SHP77 treated with DMSO at 0.1 percent for 48 hours (cell line): Measurements from ENCODE around the gene AMZ2.
"Not testable (repeated sequence)": the region's sequence is repeated elsewhere in the genome, so short reads cannot be mapped to it uniquely, and the experiment has no call there.

ENCODE experiments used
- DNase-seq: peaks from one replicate; lab custom pipeline; 2025; lab: John Stamatoyannopoulos, UW

AMZ2 gene

DNA sequence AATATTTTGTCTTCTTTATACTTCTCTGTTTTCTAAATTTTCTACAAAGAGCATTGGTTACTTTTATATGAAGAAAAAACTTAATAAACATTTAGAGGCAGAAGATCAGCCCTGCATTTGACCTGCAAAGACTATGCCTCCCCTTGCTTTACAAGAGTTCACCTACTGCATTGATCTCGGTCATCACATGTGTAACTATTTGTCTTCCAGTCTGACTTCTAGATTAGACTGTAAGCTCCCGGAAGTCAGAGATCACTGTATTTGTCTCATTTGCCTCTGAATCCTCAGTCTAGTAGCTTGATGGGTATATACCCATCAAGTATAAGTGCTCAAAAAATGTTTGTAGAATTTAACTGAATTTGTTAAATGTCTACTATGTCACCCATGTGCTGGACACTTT lies 27.7 kb upstream of the AMZ2 start:
- DNase-seq = not testable (repeated sequence)

- not testable (repeated sequence) for DNase-seq
Measured at GRCh38 chr17:68220786-68221185, 27.1 kb upstream of the AMZ2 start.

- no peak for DNase-seq
Measured at GRCh38 chr17:68221786-68222185, 26.1 kb upstream of the AMZ2 start.

- no peak for DNase-seq
Measured at GRCh38 chr17:68222606-68223005, 25.2 kb upstream of the AMZ2 start.

DNA sequence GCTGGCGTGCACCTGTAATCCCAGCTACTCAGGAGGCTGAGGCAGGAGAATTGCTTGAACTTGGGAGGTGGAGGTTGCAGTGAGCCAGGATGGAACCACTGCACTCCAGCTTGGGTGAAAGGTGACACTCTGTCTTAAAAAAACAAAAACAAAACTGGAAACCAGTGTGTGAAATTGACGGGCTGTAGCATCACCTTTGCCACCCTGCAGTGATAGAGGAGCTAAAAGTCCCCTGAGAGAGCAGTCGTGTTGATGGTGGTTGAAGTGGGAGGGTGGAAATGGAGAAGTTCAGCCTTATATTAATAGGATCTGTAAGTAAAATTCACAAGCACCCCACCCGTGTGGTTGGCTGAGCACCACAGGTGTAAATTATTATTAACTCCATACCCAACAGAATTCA lies 22.8 kb upstream of the AMZ2 start:
- not testable (repeated sequence) for DNase-seq

DNA sequence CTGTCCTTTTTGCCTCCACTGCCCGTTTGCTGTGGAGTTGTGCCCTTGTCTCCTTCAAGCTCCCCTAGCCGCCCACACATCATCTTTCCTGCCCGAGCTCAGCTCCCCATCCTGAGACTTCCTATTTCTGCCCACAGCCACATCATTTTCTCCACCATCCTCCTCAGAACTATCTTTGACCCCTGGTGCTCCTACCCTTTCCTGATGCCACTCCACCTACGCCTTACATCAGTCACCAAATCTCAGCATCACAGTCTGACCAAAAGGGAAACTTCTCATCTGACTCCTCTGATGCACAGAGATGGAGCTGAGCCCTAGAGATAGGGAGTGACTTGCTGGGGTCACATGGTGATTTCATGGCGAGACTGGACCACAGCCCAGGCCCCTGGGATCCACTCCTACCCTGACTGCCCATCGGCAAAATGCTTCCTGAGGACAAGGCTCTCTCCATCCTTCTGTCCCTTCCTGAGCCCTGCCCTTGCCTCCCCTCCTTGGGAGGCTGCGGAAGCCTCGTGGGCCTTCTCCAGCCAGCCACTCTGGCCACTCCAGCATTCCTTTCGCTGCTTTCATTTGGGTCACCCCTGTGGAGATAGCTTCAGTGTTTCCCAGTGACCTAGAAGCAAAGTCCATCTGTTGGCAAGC lies 19.7 kb upstream of the AMZ2 start:
- not testable (repeated sequence) for DNase-seq

GRCh38 chr17:68228817-68229570 lies 18.8 kb upstream of the AMZ2 start:
- no peak for DNase-seq

DNA sequence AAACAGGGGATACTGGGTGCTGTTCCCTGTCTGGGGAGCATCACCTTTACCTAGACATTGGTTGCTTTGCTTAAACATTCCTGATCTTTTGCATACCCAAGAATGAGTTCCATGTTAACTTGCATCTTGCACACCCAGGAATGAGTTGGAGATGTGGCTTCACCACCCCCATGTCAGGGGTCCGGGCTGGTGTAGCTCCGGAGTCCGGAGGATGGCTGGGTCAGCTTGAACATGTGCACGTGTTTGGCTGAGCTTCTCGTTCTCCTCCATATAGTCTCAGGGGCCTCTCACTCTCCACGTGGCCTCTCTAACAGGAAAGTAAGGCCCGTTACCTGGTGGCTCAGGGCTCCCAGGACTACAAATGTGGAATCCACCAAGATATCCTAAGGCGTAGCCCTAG lies 18.2 kb upstream of the AMZ2 start:
- no peak for DNase-seq

DNA sequence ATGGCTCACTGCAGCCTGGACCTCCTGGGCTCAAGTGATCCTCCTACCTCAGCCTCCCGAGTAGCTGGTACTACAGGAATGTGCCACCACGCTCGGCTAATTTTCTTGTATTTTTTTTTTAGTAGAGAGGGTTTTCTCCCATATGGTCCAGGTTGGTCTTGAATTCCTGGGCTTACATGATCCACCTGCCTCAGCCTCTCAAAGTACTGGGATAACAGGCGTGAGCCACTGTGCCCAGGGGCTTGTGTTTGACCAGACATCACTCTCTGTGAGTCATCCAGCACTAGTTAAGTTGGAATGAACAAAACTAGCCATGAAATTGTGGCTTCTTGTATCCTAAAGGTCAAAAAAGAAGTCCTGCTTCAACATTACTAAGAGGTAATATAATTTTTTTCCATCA lies 16.7 kb upstream of the AMZ2 start:
- DNase-seq = not testable (repeated sequence)

- DNase-seq = no peak
Measured at GRCh38 chr17:68231541-68231940, 16.3 kb upstream of the AMZ2 start.

DNA sequence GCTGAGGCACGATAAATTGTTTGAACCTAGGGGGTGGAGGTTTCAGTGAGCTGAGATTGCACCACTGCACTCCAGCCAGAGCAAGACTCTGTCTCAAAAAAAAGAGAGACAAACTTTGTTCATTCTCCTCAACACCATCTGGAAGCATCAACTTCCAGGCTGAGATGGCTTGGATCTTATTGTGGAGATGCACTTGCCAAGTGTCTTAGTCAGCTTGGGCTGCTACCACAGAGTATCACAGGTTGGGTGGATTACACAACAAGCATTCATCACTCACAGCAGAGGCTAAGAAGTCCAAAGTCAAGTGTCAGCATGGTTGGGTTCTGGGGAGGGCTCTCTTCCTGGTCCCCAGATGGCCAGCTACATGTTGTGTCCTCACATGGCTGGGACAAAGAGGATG lies 15.1 kb upstream of the AMZ2 start:
- DNase-seq = not testable (repeated sequence)

GRCh38 chr17:68234726-68235335 lies 13.0 kb upstream of the AMZ2 start:
- not testable (repeated sequence) for DNase-seq

GRCh38 chr17:68235336-68235791 lies 12.5 kb upstream of the AMZ2 start:
- DNase-seq = not testable (repeated sequence)

DNA sequence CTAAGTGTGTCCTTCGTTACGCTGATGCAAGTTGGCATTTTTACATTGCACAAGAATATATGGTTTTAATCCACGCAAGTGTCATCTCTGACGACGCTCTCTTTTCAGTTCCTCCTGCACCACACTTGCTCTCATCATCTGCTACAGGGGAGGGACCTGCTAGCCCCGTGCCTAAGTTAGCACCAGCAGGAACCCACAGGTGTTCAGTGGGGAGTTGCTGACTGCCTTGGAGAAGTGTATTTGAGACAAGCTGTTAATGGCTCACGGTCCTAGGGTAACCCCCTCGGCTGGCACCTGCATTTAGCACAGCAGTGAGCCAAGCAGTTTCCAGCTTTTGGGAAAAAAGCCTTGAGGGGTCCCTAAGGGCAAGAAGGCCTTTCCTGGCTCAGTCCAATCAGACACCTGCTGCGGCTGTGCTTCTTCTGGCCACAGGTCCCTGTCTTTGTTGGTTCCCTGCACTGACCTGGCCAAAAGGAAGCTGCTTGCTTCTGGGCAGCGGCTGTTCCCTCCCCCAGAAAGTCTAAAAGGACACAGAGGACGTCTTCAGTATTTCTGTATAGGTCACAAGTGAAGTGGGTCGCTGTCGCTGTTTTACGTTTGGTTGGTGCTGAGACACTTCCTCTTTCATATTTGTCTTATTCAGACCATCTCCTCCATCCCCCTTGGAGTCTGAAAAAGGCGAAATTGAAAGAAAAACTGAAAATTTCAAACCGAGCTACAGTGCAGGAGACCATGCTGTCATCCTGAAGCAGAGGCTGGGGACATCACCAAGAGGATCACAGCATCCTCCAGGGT lies 10.3 kb upstream of the AMZ2 start:
- DNase-seq = not testable (repeated sequence)

GRCh38 chr17:68238164-68238870 lies 9.5 kb upstream of the AMZ2 start:
- DNase-seq = no peak

DNA sequence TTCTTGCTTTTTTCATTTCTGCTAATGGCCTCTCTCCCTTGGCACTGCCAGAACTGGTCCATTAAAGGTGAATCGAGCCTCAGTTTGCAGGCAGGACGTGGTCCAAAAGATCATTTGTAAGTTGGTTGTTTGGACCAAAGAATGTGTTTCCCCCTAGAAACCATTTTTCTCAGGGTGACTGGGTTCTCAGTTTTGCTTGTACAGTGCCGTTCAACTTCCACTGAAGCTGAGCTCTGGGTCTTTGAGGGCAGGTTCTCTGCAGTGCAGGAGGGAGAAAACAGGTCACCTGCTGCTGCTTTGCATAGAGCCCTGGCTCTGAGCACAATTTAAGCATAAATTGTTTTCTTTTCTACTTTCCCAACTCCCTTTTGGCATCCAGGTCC lies 9.0 kb upstream of the AMZ2 start:
- DNase-seq = no peak

DNA sequence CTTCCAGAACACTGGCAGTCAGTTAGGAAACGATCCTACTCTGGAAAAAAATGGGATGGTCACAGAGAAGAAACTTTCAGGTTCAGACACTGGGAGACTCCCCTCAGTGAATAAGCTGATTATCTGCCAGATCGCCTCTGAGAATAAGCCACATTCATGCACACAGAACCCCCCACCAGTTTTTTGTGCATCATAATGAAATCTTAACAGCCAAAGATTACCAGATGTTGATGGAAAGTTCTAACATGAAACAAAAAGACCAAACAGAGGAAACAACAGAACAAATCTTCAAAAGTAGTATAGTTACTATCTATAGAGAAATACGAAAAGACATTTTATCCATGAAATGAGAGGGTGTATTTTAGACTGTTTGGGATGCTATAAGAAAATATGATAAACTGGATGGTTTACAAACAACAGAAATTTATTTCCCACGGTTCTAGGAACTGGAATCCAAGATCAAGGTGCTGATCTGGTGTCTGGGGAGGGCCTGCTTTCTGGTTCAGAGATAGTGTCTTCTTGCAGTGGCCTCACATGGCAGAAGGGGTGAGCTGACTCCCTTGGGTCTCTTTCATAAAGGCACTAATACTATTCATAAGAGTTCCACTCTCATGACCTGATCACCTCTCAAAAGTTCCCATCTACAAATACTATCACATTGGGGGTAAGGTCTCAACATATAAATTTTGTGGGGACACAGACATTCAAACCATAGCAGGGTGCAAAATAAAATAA lies 8.0 kb upstream of the AMZ2 start:
- DNase-seq = no peak

DNA sequence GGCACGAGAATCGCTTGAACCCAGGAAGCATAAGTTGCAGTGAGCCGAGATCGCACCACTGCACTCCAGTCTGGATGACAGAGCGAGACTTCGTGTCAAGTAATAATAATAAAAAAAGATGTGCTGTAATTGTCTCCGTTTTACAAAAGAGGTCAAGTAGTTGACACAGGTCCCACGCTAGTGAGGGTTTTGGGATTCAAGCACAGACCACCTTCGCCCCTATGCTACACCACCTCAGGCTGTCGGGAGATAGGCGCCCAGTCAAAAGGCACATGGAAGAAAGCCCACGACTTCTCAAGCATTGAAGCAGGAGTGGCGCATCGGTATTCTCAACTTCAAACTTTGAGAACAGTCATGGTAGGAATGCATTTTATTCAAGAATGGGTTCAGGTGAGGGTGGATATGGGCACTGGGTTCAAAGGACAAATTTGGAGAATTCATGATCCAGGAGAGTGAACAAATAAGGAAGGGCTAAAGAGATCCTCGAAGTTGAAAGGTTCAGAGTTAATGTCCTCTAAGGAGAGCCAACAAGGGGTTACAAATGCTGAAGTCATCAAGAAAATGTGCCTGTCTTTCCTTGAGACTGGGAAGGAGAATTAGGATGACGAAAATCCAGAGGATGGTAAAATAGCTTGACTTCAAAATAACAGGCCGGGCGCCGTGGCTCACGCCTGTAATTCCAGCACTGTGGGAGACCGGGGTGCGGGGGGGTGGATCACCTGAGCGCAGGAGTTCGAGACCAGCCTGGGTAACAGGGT lies 1.4 kb upstream of the AMZ2 start:
- DNase-seq = no peak

DNA sequence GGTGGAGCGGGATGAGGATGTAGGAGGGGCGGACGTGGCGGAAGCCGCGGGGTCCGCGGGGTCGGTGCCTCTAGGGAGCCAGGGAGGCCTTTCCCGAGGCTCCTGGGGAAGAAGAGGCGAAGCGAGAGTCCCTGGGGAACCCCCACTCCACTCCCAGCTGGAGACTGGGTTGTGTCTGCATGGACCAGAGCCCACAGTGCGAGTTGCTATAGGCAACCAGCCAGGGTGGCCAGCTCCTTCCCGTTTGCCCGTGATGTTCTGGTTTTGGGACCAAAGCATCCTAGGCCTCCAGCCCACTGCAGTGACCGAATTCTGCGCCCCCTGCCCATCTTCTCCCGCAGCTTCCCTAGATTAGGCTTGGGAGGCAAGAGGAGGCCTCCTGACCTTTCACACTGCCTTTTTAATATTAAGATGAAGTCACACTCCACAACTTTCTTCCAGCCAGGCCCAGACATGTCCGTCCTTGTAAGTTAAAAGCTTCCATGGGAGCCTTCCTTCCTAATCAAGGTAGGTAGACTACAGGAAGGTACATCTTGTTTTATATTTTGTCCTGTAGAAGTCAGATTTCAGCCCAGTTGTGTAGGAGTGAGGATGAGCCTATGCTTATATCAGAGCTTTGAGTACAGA lies 469 bp downstream of the AMZ2 start:
- no peak for DNase-seq

- DNase-seq = no peak
Measured at GRCh38 chr17:68248891-68249290, 1.0 kb downstream of the AMZ2 start.
